ENCODE results near the gene ZSCAN25.
A peak's percentile ranks its signal among the peaks of the same experiment; 100 is the strongest.
"Not testable (repeated sequence)": the region's sequence is repeated elsewhere in the genome, so short reads cannot be mapped to it uniquely, and the experiment has no call there.

ZSCAN25 gene

DNA sequence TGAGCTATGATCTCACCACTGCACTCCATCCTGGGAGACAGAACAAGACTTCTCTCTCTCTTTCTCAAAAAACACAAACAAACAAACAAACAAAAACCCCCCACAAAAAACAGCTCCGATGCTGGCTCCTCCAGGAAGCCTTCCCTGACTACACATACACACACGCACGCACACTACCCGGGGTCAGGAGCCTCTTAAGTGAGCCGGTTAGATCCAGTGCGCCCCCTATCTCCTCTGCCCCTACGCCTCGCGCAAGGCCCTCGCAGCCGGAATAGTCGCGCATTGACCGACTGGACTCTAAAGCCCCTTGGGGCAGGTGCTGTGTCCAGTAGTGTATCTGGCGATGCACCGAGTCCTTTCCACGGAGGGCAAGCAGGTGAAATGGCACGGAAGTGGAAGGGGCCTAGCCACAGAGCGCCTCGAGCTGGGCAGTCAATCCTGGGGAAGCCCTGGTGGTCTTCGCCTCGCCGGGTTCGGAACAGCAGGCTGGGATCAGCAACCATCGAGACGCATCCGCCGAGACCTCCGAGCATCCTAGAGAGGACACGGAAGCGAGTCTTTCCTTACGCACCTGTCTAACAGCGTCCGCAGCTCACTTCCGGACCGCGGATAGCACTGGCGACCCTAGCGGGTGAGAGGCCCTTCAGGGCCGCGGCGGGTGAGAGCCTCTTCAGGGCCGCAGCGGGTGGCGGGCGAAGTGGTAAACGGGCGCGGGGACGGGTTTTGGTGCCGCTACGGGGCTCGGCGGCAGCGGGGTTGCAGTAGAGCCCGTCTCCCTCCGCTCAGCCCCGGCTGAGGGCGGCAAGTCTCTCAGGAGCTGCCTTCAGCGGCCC lies at the start of gene ZSCAN25:
Gene ZSCAN25 (plus strand): TSS at position 588 of the 833 bp plus-strand sequence. CDS start 2,661 bp downstream, outside the sequence.
- peak; percentile 78 for DNase-seq

GRCh38 chr7:99568770-99569169 lies 48.0 kb upstream of the ZSCAN25 start:
- not testable (repeated sequence) for DNase-seq

DNA sequence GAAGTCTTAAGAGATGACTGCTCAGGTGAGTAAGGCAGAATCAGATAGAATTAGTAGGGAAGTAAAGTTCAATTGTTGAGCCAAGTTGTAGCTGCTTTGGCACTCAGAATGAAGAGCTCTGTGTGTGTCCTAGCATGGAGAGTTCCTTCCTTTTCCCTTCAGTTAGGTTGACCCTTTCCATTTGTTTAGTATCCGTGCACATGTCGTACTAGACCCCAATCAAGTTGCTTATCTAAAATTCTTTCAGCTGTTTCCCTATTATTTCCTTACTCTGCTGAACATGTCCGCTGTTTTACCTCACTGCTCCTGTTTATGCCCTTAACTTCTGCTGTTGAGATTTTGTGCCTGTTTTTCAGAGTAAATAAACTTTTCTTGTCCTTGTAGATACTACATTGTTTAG lies 45.0 kb upstream of the ZSCAN25 start:
- no peak for DNase-seq

DNA sequence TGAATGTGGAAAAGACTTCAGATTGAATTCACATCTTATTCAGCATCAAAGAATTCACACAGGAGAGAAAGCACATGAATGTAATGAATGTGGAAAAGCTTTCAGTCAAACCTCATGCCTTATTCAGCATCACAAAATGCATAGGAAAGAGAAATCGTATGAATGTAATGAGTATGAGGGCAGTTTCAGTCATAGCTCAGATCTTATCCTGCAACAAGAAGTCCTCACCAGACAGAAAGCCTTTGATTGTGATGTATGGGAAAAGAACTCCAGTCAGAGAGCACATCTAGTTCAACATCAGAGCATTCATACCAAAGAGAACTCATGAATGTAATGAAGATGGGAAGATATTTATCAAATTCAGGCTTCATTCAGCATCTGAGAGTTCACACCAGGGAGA lies 43.5 kb upstream of the ZSCAN25 start:
- DNase-seq: no peak

DNA sequence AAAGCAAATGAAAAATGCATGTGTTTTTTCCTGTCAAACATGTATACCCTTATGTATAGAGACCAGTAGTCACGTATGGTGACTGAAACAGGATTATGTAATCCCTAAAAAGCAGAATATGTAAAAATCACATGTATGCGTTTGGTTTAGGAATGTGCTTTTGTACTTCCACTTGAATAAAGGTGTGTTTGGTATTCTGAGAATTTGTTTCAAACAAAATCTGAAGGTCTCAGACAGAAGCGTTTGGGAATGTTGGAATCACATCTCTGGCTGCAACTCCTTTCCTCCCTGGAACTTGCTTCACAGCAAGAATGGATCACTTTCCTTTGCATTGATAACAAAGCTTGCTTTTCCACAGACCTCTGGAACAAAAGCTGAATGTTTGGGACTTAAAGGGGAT lies 40.5 kb upstream of the ZSCAN25 start:
- DNase-seq: no peak

GRCh38 chr7:99579281-99579955 lies 37.3 kb upstream of the ZSCAN25 start:
- no peak for DNase-seq

GRCh38 chr7:99579956-99580777 lies 36.6 kb upstream of the ZSCAN25 start:
- DNase-seq: peak; percentile 55

DNA sequence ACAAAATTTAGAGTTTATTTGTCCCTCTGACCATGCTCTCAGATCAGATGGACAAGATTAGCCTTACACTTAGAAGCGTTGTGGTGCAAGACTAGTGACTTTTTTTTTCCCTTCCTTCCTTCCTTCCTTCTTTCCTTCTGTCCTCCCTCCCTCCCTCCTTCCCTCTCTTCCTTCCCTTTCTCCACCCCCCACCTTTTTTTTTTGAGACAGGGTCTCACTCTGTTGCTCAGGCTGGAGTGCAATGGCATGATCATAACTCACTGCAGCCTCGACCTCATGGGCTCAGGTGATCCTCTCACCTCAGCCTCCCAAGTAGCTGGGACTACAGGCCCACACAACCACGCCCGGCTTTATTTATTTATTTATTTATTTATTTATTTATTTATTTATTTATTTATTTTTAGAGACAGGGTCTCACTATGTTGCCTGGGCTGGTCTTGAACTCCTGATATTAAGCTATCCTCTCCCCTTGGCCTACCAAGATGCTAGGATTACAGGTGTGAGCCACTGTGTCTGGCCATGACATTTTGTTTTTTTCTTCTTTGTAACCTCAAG lies 35.9 kb upstream of the ZSCAN25 start:
- DNase-seq: not testable (repeated sequence)

- no peak for DNase-seq
Observed at GRCh38 chr7:99588868-99589267, 27.9 kb upstream of the ZSCAN25 start.

DNA sequence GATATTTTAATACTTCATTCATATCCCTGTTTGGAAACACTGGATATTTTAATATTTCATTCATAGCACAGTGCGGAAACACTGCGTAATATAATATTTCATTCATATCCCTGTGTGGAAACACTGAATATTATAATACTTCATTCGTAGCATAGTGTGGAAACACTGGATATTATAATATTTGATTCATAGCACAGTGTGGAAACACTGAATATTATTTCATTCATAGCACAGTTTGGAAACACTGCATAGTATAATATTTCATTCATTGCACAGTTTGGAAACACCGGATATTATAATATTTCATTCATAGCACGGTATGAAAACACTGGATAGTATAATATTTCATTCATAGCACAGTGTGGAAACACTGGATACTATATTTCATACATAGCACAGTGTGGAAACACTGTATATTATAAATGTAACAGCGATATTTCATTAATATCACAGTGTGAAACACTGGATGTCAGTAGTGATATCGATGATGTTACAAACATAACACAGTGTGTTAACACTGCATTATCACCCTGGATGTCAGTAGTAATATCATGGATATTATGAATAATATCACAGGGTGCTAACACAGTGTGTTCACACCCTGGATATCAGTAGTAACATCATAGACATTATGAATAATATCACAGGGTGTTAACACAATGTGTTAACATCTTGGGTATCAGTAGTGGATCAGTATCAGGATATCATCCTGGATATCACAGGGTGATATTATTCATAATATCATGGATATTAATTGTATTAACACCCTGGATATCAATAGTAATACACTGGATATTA lies 21.6 kb upstream of the ZSCAN25 start:
- DNase-seq: no peak

DNA sequence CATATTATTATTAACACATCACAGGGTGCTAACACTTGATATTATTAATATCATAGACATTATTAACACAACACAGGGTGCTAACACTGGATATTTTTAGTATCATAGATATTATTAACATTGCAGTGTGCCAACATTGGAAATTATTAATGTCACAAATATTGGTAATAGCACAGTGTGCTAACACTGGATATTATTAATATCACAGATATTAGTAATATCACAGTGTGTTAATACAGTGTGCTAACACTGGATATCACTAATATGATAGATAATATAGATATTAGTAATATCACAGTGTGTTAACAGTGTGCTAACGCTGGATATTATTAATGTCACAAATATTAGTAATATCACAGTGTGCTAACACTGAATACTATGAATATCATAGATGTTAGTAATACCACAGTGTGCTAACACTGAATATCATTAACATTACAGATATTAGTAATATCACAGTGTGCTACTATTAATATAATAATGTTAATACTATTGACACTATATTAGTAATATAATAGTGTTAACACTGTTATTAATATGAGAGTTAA lies 20.3 kb upstream of the ZSCAN25 start:
- no peak for DNase-seq

- no peak for DNase-seq
Observed at GRCh38 chr7:99597762-99598501, 18.8 kb upstream of the ZSCAN25 start, which contains the start of gene TMEM225B. TMEM225B (plus strand) TSS chr7:99598267; CDS start chr7:99604389, 6,122 bp downstream.

DNA sequence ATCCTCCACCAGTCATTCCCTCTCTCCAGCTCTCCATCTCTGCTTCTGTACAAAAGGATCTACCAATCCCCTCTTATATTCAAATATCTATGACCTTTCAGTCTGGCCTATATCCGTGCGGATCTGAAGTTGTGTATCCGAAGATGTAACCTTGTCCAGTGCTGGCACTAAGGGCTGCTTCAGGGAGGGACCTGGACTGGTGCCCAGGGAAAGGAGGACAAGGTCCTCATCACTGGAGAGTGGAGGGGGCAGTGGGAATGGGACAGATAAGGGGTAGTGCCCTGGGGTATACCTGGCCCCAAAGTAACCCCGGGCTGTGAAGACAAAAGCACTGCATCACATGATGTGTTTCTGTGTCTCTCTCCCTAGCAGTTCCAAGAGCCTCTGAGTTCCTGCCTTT lies 16.9 kb upstream of the ZSCAN25 start:
- no peak for DNase-seq

DNA sequence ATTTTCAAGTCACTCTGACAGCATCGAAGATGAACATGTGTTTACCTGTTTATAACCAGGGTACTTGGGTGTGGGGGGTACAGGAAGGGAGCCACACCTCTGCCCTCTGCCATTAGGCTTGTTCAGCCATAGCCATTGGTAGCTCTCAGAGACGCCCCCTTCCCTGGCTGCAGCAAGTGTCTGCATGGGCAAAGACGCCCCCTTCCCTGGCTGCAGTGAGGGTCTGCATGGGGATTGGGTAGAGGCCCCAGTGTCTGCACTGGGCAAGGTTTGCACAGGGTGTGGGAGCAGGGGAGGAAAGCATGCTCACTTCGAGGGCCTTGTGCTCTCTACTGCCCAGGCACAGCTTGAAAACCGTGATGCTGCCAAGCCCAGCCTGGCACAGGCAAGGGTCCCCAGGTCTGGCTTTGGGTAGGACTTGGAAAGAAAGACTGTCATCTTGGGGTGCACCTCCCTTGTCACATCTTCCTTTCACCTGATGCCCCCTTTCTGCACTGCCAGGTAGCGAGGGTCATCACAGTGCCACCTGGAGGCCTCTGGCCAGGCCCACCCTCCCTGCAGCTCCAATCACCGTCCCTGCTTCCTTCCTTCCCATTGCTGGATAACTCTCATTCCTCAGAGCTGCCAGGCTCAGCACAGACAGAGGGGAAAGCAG lies 15.0 kb upstream of the ZSCAN25 start:
- no peak for DNase-seq

GRCh38 chr7:99605527-99605926 lies 11.2 kb upstream of the ZSCAN25 start:
- DNase-seq: no peak

GRCh38 chr7:99606531-99606930 lies 10.2 kb upstream of the ZSCAN25 start:
- DNase-seq: no peak

GRCh38 chr7:99607548-99607947 lies 9.2 kb upstream of the ZSCAN25 start:
- no peak for DNase-seq

DNA sequence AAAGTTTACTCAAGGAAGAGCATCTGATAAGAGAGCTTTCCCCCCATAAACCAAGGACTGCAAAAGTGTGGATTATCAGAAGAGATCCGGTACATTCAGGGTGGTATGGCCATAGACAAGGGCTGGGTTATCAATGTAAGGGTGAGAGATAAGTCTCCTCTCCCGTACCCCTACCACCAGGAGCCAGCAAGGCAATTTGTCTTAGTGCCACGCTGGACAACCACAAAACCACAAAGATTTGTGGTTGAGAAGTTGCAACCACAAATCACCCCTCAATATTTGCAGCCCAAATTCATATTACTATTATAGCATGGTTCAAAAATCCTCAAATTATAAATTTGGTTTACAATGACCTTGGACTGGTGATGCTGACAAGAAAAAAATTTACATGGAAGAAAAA lies 2.3 kb upstream of the ZSCAN25 start:
- no peak for DNase-seq

- no peak for DNase-seq
Observed at GRCh38 chr7:99615989-99616358, 772 bp upstream of the ZSCAN25 start.

- no peak for DNase-seq
Observed at GRCh38 chr7:99617192-99617781, 541 bp downstream of the ZSCAN25 start.

Data from activated CD4-positive, alpha-beta T cell treated with anti-CD3 and anti-CD28 coated beads for 1 hour (primary cell).